ENCODE data around the gene PPP1R2C. TPM values are rescaled to one million over a fixed set of nuclear protein-coding genes. Genes with fewer than 3 reads are reported as not detected.

Gene PPP1R2C
- total RNA-seq, 6 experiments from 2014 or later, result not detected

- no peaks in the 10 kb centered on the region for H3K36me3 Mint-ChIP-seq (ENCODE audit: low read depth)
- DNase-seq, result no peak
- no peak for TF ChIP-seq CTCF (IDR thresholded peaks at IDR 0.05)
- no peak overlapping the region for H3K27ac Mint-ChIP-seq
- no peak overlapping the region for H3K4me3 Mint-ChIP-seq
- H3K4me1 Mint-ChIP-seq (ENCODE audit: low read depth), result no peaks in the 10 kb centered on the region
- peaks cover 15% of the 10 kb centered on the region for H3K9me3 Mint-ChIP-seq
- no peaks in the 10 kb centered on the region for H3K27me3 Mint-ChIP-seq (ENCODE audit: insufficient read depth)
These were observed 40.4 kb upstream of the PPP1R2C start for GRCh38 chrX:42818151-42818921.

- Mint-ChIP-seq H3K4me1 (ENCODE audit: low read depth) (no peaks in the 10 kb centered on the region), H3K9me3 (peaks cover 9% of the 10 kb centered on the region), H3K36me3 (ENCODE audit: low read depth) (no peaks in the 10 kb centered on the region), H3K27ac (no peak overlapping the region), H3K4me3 (no peak overlapping the region), H3K27me3 (ENCODE audit: insufficient read depth) (no peaks in the 10 kb centered on the region)
- no peak for TF ChIP-seq CTCF (IDR thresholded peaks at IDR 0.05)
- DNase-seq, result no peak
These were observed 31.6 kb upstream of the PPP1R2C start for GRCh38 chrX:42809569-42809968.

- H3K27me3 Mint-ChIP-seq (ENCODE audit: insufficient read depth), result no peaks in the 10 kb centered on the region
- no peaks in the 10 kb centered on the region for H3K4me1 Mint-ChIP-seq (ENCODE audit: low read depth)
- no peaks in the 10 kb centered on the region for H3K9me3 Mint-ChIP-seq
- no peak for DNase-seq
- TF ChIP-seq CTCF (IDR thresholded peaks at IDR 0.05), result no peak
- H3K27ac Mint-ChIP-seq, result no peak overlapping the region
- H3K36me3 Mint-ChIP-seq (ENCODE audit: low read depth), result no peaks in the 10 kb centered on the region
- H3K4me3 Mint-ChIP-seq, result no peak overlapping the region
These were observed 29.4 kb upstream of the PPP1R2C start for GRCh38 chrX:42807393-42807792.

- no peaks in the 10 kb centered on the region for H3K27me3 Mint-ChIP-seq (ENCODE audit: insufficient read depth)
- DNase-seq, result no peak
- H3K27ac Mint-ChIP-seq, result no peak overlapping the region
- no peak overlapping the region for H3K4me3 Mint-ChIP-seq
- no peak for TF ChIP-seq CTCF (IDR thresholded peaks at IDR 0.05)
- H3K9me3 Mint-ChIP-seq, result no peaks in the 10 kb centered on the region
- no peaks in the 10 kb centered on the region for H3K4me1 Mint-ChIP-seq (ENCODE audit: low read depth)
- H3K36me3 Mint-ChIP-seq (ENCODE audit: low read depth), result no peaks in the 10 kb centered on the region
These were observed 26.6 kb upstream of the PPP1R2C start for GRCh38 chrX:42804524-42804923.

GRCh38 chrX:42803320-42803719, 25.4 kb upstream of the PPP1R2C start:
- Mint-ChIP-seq H3K9me3 (no peaks in the 10 kb centered on the region; the same call in 1 of the 2 replicates), H3K4me1 (ENCODE audit: low read depth) (no peaks in the 10 kb centered on the region), H3K36me3 (ENCODE audit: low read depth) (no peaks in the 10 kb centered on the region), H3K27me3 (ENCODE audit: insufficient read depth) (no peaks in the 10 kb centered on the region), H3K27ac (no peak overlapping the region), H3K4me3 (no peak overlapping the region)
- TF ChIP-seq CTCF (IDR thresholded peaks at IDR 0.05), result no peak
- DNase-seq, result no peak

Measured in HFFc6 (cell line).